Hepatocyte (in vitro differentiated cells): Measurements from ENCODE around the gene BCL7C. TPM values are rescaled to one million over a fixed set of nuclear protein-coding genes. Genes with fewer than 3 reads are reported as not detected.

Source experiments
- DNase-seq: peaks from one replicate; pipeline ENCODE4 v3.0.0-alpha.2; 2016; ENCODE audit warnings: low spot score
- H2AFZ ChIP-seq: fragments of 200-600 bp; sonication (generic); 2 replicates; pipeline ENCODE4 v1.6.0; 2016; ENCODE audit warnings: antibody characterized with exemption, mild to moderate bottlenecking
- H3K27ac ChIP-seq: fragments of 200-600 bp; sonication (generic); 2 replicates; pipeline ENCODE4 v1.5.1; 2016; ENCODE audit warnings: mild to moderate bottlenecking
- H3K27me3 ChIP-seq: fragments of 200-600 bp; sonication (generic); 2 replicates; pipeline ENCODE4 v1.6.1; 2016
- H3K36me3 ChIP-seq: fragments of 200-600 bp; sonication (generic); replicated peaks from 2 replicates; pipeline ENCODE4 v1.5.1; 2016; ENCODE audit warnings: low read depth; ENCODE audit not compliant: insufficient read depth
- H3K4me1 ChIP-seq: fragments of 200-600 bp; sonication (generic); 2 replicates; pipeline ENCODE4 v1.5.1; 2016; ENCODE audit warnings: mild to moderate bottlenecking, moderate library complexity; ENCODE audit not compliant: insufficient read depth
- H3K4me2 ChIP-seq: fragments of 200-600 bp; sonication (generic); 2 replicates; pipeline ENCODE4 v1.6.0; 2016
- H3K4me3 ChIP-seq: fragments of 200-600 bp; sonication (generic); 2 replicates; pipeline ENCODE4 v1.5.1; 2016; ENCODE audit warnings: mild to moderate bottlenecking
- H3K79me2 ChIP-seq: fragments of 200-600 bp; sonication (generic); 2 replicates; pipeline ENCODE4 v1.6.0; 2017; ENCODE audit warnings: mild to moderate bottlenecking
- H3K9me2 ChIP-seq: fragments of 200-600 bp; sonication (generic); replicated peaks from 2 replicates; pipeline ENCODE4 v1.6.0; 2017; ENCODE audit warnings: mild to moderate bottlenecking; ENCODE audit not compliant: insufficient read depth
- H3K9me3 ChIP-seq: fragments of 200-600 bp; sonication (generic); 2 replicates; pipeline ENCODE4 v1.5.1; 2016; ENCODE audit warnings: low read depth, mild to moderate bottlenecking
- H4K20me1 ChIP-seq: fragments of 200-600 bp; sonication (generic); 2 replicates; pipeline ENCODE4 v1.6.0; 2016; ENCODE audit warnings: mild to moderate bottlenecking; ENCODE audit not compliant: insufficient read depth, poor library complexity, severe bottlenecking
- EZH2 ChIP-seq: fragments of 200-600 bp; sonication (generic); IDR thresholded peaks from 2 replicates; pipeline ENCODE4 v1.6.1; 2016; ENCODE audit warnings: antibody characterized with exemption, mild to moderate bottlenecking, borderline replicate concordance
- EZH2phosphoT487 ChIP-seq: fragments of 200-600 bp; sonication (generic); IDR thresholded peaks from one replicate; pipeline ENCODE4 v1.6.1; 2018; ENCODE audit warnings: antibody characterized with exemption, mild to moderate bottlenecking, low read depth, moderate library complexity; ENCODE audit not compliant: unreplicated experiment, severe bottlenecking
- WGBS: methylation state at CpG from one replicate; pipeline ENCODE4 v1.1.6; 2016; ENCODE audit warnings: low lambda C conversion rate; ENCODE audit errors: missing lambda C conversion rate; 5-methylcytosine and 5-hydroxymethylcytosine counted together
- polyA plus RNA-seq: library from polyadenylated mRNA; unstranded; fragments of >200 nt; fragmentation: Nextera tagmentation; extraction: Ambion mirVana; gene quantifications from 2 replicates; pipeline ENCODE4 v1.2.1, GENCODE V29; 2016
- total RNA-seq: library from RNA; depleted of rRNA; stranded (reverse); fragments of >200 nt; gene quantifications from 2 replicates; pipeline ENCODE4 v1.2.3, GENCODE V29; 2014
- TF ChIP-seq, protein P1 (sequence below): fragments of 200-600 bp; sonication (generic); IDR thresholded peaks from 2 replicates; pipeline ENCODE4 v1.5.1; 2016; ENCODE audit warnings: antibody characterized with exemption, mild to moderate bottlenecking; ENCODE audit not compliant: poor library complexity

Gene BCL7C
- total and polyA plus RNA-seq, 2 experiments from 2014 or later: 25.7 to 54.1 TPM

DNA sequence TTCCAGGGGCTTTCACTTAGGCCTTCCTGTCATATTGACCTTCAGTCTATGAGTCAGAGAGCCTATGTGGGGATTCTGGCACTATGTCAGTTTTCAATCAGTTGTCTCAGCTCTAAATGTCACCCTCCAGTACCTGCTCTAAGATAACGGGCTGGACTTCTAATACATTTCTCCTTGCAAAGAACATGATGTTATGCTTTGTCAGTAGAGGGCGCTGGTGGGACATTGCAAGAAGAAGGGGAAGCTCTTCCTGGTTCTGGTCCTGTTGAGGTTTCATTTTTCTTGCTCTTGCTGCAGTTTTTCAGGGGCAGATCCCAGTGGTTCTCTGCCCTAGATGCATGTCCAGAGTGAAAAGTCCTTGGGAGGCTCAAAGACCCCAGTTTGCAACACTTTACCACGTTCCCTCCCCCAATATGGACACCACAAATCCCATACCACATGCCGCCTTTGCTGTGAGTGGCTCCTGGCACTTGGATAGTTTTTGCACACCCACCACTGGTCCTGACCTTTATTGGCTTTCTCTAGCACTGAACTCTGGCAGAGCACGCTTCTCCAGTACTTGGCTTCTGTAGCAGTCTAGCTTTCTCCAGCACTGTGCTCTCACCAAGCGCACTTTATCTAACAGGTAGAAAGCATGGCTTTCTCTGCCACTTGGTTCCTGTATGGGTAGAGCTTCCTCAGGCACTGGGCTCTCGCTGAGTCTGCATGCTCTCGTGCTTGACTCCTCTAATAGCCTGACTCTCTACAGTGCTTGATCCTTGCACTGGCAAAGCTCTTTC, 49.0 kb downstream of the BCL7C start:
- Histone ChIP-seq H4K20me1 (no peaks in the 10 kb centered on the region), H3K4me2 (peak overlapping the region; percentile 64), H3K9me2 (no peaks in the 10 kb centered on the region), H3K79me2 (no peaks in the 10 kb centered on the region), H3K27me3 (no peaks in the 10 kb centered on the region), H2AFZ (peak overlapping the region; percentile 18), H3K9me3 (no peaks in the 10 kb centered on the region), H3K27ac (peak overlapping the region; percentile 51), H3K36me3 (no peaks in the 10 kb centered on the region), H3K4me3 (no peak overlapping the region), H3K4me1 (peaks cover 5% of the 10 kb centered on the region)
- 56% methylated on average over 8 of the region's 8 CpGs for WGBS
- DNase-seq: peak; percentile 94
- TF ChIP-seq, protein P1, sequence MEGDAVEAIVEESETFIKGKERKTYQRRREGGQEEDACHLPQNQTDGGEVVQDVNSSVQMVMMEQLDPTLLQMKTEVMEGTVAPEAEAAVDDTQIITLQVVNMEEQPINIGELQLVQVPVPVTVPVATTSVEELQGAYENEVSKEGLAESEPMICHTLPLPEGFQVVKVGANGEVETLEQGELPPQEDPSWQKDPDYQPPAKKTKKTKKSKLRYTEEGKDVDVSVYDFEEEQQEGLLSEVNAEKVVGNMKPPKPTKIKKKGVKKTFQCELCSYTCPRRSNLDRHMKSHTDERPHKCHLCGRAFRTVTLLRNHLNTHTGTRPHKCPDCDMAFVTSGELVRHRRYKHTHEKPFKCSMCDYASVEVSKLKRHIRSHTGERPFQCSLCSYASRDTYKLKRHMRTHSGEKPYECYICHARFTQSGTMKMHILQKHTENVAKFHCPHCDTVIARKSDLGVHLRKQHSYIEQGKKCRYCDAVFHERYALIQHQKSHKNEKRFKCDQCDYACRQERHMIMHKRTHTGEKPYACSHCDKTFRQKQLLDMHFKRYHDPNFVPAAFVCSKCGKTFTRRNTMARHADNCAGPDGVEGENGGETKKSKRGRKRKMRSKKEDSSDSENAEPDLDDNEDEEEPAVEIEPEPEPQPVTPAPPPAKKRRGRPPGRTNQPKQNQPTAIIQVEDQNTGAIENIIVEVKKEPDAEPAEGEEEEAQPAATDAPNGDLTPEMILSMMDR: peak; percentile 87
- TF ChIP-seq EZH2 (no peak), EZH2phosphoT487 (no peak)

DNA sequence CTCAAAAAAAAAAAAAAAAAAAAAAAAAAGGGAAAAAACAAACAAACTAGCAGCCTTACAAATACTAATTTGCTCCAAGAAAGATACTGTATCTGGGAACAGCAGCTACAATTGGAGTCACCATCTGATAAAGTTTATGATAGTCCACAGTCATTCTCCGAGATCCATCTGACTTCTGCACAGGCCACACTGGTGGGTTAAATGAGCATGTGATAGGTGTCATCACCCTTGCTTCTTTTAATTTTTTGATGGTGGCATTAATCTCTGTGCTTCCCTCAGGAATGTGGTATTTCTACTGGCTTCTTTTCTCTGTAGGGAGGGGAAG, 49.6 kb downstream of the BCL7C start:
- Histone ChIP-seq H3K27ac (no peak overlapping the region), H3K27me3 (no peaks in the 10 kb centered on the region), H3K79me2 (no peaks in the 10 kb centered on the region), H3K4me2 (no peak overlapping the region), H2AFZ (no peak overlapping the region), H4K20me1 (no peaks in the 10 kb centered on the region), H3K36me3 (no peaks in the 10 kb centered on the region), H3K9me2 (no peaks in the 10 kb centered on the region), H3K9me3 (no peaks in the 10 kb centered on the region), H3K4me1 (peaks cover 7% of the 10 kb centered on the region), H3K4me3 (no peak overlapping the region)
- 59% methylated on average over 1 of the region's 1 CpG for WGBS
- no peak for DNase-seq
- TF ChIP-seq, protein P1: no peak
- TF ChIP-seq EZH2phosphoT487: no peak
- no peak for TF ChIP-seq EZH2

DNA sequence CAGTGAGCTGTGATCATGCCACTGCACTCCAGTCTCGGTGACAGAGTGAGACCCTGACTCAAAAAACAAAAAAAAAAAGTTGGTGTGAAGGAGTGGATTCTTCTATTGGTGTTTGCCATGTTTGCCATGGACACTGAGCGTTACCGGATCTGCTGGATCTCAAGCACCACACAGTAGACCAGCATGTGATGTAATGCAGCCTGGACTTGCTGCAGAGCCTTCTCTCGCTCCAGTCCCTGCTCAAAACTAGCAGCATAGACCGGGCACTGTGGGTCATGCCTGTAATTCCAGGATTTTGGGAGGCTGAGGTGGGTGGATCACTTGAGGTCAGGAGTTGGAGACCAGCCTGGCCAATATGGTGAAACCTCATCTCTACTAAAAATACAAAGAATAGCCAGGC, 50.4 kb downstream of the BCL7C start:
- Histone ChIP-seq H3K27ac (no peak overlapping the region), H3K27me3 (no peaks in the 10 kb centered on the region), H3K4me3 (no peak overlapping the region), H3K79me2 (no peaks in the 10 kb centered on the region), H3K9me2 (no peaks in the 10 kb centered on the region), H3K4me1 (peaks cover 12% of the 10 kb centered on the region), H3K9me3 (no peaks in the 10 kb centered on the region), H4K20me1 (no peaks in the 10 kb centered on the region), H3K36me3 (no peaks in the 10 kb centered on the region), H2AFZ (no peak overlapping the region), H3K4me2 (no peak overlapping the region)
- WGBS: 93% methylated on average over 5 of the region's 5 CpGs
- TF ChIP-seq EZH2phosphoT487 (no peak), EZH2 (no peak)
- TF ChIP-seq, protein P1: no peak
- no peak for DNase-seq
